ENCODE data around the gene TPK1. TPM values are rescaled to one million over a fixed set of nuclear protein-coding genes. Genes with fewer than 3 reads are reported as not detected.

TPK1 gene
- total and polyA plus RNA-seq, 4 donors: 5.3 to 16.8 (median 15.9) TPM

- no peak overlapping the region for H3K27ac ChIP-seq (ENCODE audit: low read depth in 1 of 2, low read length in 1 of 2)
- no peak for DNase-seq
These were observed 163.0 kb downstream of the TPK1 start for GRCh38 chr7:144672869-144673268.

DNA sequence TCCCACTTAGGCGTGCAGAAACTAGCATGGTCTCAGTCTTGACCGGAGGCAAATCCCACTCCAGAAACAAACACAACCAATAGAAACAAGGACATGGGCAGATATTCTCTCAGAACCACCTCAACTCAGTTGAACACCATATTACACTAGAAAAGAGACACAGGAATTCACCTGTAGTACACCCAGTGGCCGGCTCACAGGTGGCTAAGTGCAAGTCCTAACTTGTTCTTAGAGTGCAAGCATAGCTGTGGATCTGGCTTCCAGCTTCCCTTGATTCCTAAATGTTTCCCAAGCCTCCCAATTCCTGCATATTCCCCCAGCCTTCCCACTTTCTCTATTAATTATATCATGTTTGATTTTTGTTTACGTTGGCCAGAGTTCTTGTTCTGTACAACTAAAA is 164.4 kb downstream of the TPK1 start:
- DNase-seq (no peak), ATAC-seq (ENCODE audit: insufficient read depth, low FRiP score) (no peak)
- H3K9ac ChIP-seq (ENCODE audit: insufficient read depth in 1 of 2, low read length in 2 of 2): no peak overlapping the region
- H3K27me3 ChIP-seq (ENCODE audit: control insufficient read depth in 3 of 3, insufficient read depth in 3 of 3, low read length in 2 of 3): no peaks in the 10 kb centered on the region
- H3K36me3 ChIP-seq (ENCODE audit: control insufficient read depth in 4 of 4, insufficient read depth in 4 of 4, low read length in 4 of 4): no peaks in the 10 kb centered on the region
- TF ChIP-seq, protein P1, sequence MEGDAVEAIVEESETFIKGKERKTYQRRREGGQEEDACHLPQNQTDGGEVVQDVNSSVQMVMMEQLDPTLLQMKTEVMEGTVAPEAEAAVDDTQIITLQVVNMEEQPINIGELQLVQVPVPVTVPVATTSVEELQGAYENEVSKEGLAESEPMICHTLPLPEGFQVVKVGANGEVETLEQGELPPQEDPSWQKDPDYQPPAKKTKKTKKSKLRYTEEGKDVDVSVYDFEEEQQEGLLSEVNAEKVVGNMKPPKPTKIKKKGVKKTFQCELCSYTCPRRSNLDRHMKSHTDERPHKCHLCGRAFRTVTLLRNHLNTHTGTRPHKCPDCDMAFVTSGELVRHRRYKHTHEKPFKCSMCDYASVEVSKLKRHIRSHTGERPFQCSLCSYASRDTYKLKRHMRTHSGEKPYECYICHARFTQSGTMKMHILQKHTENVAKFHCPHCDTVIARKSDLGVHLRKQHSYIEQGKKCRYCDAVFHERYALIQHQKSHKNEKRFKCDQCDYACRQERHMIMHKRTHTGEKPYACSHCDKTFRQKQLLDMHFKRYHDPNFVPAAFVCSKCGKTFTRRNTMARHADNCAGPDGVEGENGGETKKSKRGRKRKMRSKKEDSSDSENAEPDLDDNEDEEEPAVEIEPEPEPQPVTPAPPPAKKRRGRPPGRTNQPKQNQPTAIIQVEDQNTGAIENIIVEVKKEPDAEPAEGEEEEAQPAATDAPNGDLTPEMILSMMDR (IDR thresholded peaks at IDR 0.05; ENCODE audit: control extremely low read depth, extremely low read depth): no peak
- no peak overlapping the region for H3K27ac ChIP-seq (ENCODE audit: low read depth in 1 of 2, low read length in 1 of 2)
- no peaks in the 10 kb centered on the region for H3K9me3 ChIP-seq (ENCODE audit: control insufficient read depth in 4 of 4, insufficient read depth in 3 of 4, low read length in 3 of 4)
- H3K4me3 ChIP-seq: no peak overlapping the region
- no peaks in the 10 kb centered on the region for H3K4me1 ChIP-seq (ENCODE audit: control insufficient read depth in 5 of 5, insufficient read depth in 5 of 5, low read length in 5 of 5)
- 90 to 95% methylated on average over 4 of the region's 4 CpGs for WGBS, 2 donors

More at GRCh38 chr7:144672869-144673268, 163.0 kb downstream of the TPK1 start:
- H3K4me3 ChIP-seq: no peak overlapping the region
- H3K4me1 ChIP-seq (ENCODE audit: control insufficient read depth in 5 of 5, insufficient read depth in 5 of 5, low read length in 5 of 5): no peaks in the 10 kb centered on the region
- no peaks in the 10 kb centered on the region for H3K36me3 ChIP-seq (ENCODE audit: control insufficient read depth in 4 of 4, insufficient read depth in 4 of 4, low read length in 4 of 4)
- H3K9ac ChIP-seq (ENCODE audit: insufficient read depth in 1 of 2, low read length in 2 of 2): no peak overlapping the region
- TF ChIP-seq, protein P1 (IDR thresholded peaks at IDR 0.05; ENCODE audit: control extremely low read depth, extremely low read depth): no peak
- ATAC-seq (ENCODE audit: insufficient read depth, low FRiP score): no peak
- no peaks in the 10 kb centered on the region for H3K27me3 ChIP-seq (ENCODE audit: control insufficient read depth in 3 of 3, insufficient read depth in 3 of 3, low read length in 2 of 3)
- H3K9me3 ChIP-seq (ENCODE audit: control insufficient read depth in 4 of 4, insufficient read depth in 3 of 4, low read length in 3 of 4): no peaks in the 10 kb centered on the region
- WGBS, 2 donors: 94 to 95% methylated on average over 2 of the region's 2 CpGs

DNA sequence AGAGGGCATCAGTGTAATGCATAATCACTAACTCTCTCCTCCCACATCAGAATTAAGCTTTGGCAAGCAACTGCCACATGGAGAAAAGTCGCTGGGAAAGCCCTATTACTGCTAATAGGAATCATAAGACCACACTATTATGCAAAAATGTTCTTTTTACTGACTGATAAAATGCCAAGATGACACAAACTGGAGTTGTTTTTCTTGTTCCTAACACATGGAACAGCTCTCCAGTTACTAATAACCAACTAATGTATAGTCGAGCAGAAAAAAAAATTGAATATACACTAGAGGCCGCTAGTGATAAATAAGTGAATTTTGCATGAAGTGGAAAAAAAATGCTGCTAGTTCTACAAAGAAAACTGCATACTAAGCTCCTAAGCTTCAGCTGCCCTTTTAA is 165.6 kb downstream of the TPK1 start:
- 32 to 35% methylated on average over 3 of the region's 3 CpGs for WGBS, 2 donors
- ATAC-seq (ENCODE audit: insufficient read depth, low FRiP score) (no peak), DNase-seq (peak in 2 of 3 donors; percentile 78 to 84)
- Histone ChIP-seq H3K4me3 (no peak overlapping the region), H3K9ac (ENCODE audit: insufficient read depth in 1 of 2, low read length in 2 of 2) (no peak overlapping the region), H3K4me1 (ENCODE audit: control insufficient read depth in 5 of 5, insufficient read depth in 5 of 5, low read length in 5 of 5) (no peaks in the 10 kb centered on the region), H3K27ac (ENCODE audit: low read depth in 1 of 2, low read length in 1 of 2) (no peak overlapping the region), H3K9me3 (ENCODE audit: control insufficient read depth in 4 of 4, insufficient read depth in 3 of 4, low read length in 3 of 4) (no peaks in the 10 kb centered on the region), H3K27me3 (ENCODE audit: control insufficient read depth in 3 of 3, insufficient read depth in 3 of 3, low read length in 2 of 3) (no peaks in the 10 kb centered on the region), H3K36me3 (ENCODE audit: control insufficient read depth in 4 of 4, insufficient read depth in 4 of 4, low read length in 4 of 4) (no peaks in the 10 kb centered on the region)
- TF ChIP-seq, protein P1 (IDR thresholded peaks at IDR 0.05; ENCODE audit: control extremely low read depth, extremely low read depth): no peak

DNA sequence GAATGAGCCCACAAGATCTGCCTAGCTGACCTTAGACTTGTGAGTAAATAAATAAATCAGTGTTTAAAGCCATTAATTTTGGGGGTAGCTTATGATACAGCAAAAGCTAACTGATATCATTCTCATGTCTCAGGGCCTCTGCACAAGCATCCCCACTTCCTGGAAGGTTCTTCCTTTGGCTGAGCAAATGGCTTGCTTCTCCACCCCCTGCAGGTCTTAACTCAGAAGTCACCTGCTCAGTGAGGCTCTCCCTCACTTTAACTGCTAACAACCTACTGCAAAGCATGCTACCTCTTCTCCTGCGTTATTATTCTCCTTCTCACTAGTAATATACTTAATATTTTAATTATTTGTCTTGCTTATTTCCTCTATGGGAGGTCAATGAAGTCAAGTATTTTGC is 167.3 kb downstream of the TPK1 start:
- no peak overlapping the region for H3K9ac ChIP-seq (ENCODE audit: insufficient read depth in 1 of 2, low read length in 2 of 2)
- no peak for ATAC-seq (ENCODE audit: insufficient read depth, low FRiP score)
- H3K4me3 ChIP-seq: no peak overlapping the region
- no peaks in the 10 kb centered on the region for H3K36me3 ChIP-seq (ENCODE audit: control insufficient read depth in 4 of 4, insufficient read depth in 4 of 4, low read length in 4 of 4)
- DNase-seq: no peak
- H3K27ac ChIP-seq (ENCODE audit: low read depth in 1 of 2, low read length in 1 of 2): no peak overlapping the region
- no peaks in the 10 kb centered on the region for H3K4me1 ChIP-seq (ENCODE audit: control insufficient read depth in 5 of 5, insufficient read depth in 5 of 5, low read length in 5 of 5)
- H3K27me3 ChIP-seq (ENCODE audit: control insufficient read depth in 3 of 3, insufficient read depth in 3 of 3, low read length in 2 of 3): no peaks in the 10 kb centered on the region
- 83 to 84% methylated on average over 1 of the region's 1 CpG for WGBS, 2 donors
- TF ChIP-seq, protein P1 (IDR thresholded peaks at IDR 0.05; ENCODE audit: control extremely low read depth, extremely low read depth): no peak
- no peaks in the 10 kb centered on the region for H3K9me3 ChIP-seq (ENCODE audit: control insufficient read depth in 4 of 4, insufficient read depth in 3 of 4, low read length in 3 of 4)

Measured in lung (tissue), 12 donors.